Kasumi-1 (cell line): ENCODE measurements around the gene WHAMM.
"Not testable (repeated sequence)": the region's sequence is repeated elsewhere in the genome, so short reads cannot be mapped to it uniquely, and the experiment has no call there.

Source experiments
- DNase-seq, 2 experiments: peaks; one replicate each; lab custom pipeline; 2025; lab: John Stamatoyannopoulos, UW

WHAMM gene

GRCh38 chr15:82865981-82866380, 56.6 kb downstream of the WHAMM start:
- not testable (repeated sequence) for DNase-seq

GRCh38 chr15:82870727-82871320, 61.4 kb downstream of the WHAMM start:
- DNase-seq = peak; percentile 59 to 72

- peak; percentile 59 to 60 for DNase-seq
These were observed 61.9 kb downstream of the WHAMM start for GRCh38 chr15:82871358-82871757.

DNA sequence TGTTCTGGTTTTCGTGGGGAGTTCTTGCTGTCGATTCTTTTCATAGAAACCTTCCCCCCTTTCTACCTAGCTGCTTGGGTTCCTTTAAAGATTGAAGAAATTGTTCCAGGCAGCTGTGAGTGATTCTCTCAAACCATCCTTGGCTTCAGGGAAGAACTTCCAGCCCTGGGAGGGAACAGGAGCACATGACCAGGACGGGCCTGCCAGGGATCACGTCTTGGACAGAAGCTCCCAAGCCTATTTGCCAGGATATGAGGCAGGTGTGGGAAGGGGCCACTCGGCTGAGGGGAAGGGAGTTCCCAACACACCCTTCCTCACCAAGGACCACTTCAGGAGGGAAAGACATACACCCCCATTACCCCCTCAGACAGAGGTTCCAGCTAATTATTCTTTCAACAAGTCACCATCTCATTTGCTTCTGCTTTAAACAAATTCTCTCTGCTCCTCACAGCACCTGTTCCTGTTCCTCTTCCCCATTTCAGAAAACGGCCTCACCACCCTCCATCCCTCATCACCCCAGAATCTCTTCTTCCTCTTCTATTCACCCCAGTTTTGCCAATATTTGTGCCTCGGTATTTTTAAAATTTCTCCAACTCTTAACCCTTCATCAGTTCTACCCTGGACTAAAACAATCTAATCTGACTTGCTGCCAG, 62.5 kb downstream of the WHAMM start:
- peak; percentile 6 to 19 for DNase-seq

DNA sequence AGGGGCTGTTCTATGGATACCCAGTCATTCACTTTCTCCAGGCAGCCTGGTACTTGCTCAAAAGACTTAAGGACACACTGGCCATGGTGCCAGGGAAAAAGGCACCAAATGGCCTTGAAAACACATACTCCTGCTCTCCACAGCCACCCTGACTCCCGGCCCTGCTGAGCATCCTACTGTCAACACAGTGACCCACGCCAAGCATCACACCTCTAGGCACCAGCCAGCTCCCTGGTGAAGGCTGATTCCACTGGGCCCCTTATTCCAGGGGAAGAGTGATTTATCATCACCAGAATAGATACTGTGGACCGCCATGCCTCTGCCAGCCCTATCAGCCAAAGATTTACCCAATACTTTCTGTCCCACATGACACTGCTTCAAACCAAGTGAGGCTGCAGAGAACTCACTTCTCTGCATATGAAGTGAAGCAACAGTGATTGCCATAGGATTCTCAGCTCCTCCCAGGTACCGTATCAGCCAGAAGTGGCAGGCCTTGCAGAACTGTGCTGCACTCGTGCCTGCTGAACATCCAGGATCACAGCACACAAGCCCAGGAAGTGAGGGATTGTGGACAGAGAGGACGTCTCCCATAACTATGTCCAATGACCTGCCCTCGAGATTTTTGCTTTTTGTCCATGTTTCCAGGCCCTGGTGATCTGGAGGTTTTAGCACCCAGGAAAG, 63.7 kb downstream of the WHAMM start:
- DNase-seq = no peak

- DNase-seq = no peak
These were observed 64.8 kb downstream of the WHAMM start for GRCh38 chr15:82874267-82874666.

DNA sequence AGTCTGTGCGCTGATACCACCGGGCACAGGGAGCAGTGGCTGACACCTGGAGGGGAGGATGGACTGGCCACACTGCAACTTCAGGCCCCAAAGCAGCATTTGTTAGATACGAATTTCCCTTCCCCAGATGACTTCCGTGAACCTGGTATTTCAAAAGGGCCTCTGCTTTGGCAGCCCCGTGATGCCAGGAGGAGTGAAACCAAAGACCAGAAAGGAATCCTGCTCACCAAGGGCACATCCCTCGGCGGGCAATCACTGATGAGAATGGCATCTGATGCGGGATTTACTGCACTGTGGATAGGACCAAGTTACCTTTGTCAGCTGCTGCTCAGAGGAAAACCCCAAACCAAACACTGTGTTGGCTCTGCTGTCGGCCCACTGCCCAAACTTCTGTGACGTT, 65.5 kb downstream of the WHAMM start:
- DNase-seq = no peak

- DNase-seq = no peak
These were observed 66.1 kb downstream of the WHAMM start for GRCh38 chr15:82875411-82876003.

GRCh38 chr15:82877825-82878224, 68.4 kb downstream of the WHAMM start:
- no peak for DNase-seq

DNA sequence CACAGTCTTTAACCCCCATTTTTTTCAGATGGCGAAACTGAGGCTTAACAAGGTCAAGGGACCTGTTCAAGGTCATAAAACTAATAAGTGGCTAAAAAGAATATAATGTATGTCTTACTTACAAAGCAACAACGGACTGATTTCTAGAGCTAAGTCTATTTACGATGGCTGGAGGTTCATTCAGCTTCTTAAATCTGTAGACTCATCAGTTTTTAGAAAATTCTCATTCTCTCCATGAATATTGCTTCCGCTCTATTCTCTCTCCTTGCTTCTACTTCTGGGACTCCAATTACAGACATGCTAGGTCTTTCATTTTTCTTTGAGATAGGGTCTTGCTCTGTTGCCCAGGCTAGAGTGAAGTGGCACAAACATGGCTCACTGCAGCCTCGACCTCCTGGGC, 68.9 kb downstream of the WHAMM start:
- DNase-seq = no peak

DNA sequence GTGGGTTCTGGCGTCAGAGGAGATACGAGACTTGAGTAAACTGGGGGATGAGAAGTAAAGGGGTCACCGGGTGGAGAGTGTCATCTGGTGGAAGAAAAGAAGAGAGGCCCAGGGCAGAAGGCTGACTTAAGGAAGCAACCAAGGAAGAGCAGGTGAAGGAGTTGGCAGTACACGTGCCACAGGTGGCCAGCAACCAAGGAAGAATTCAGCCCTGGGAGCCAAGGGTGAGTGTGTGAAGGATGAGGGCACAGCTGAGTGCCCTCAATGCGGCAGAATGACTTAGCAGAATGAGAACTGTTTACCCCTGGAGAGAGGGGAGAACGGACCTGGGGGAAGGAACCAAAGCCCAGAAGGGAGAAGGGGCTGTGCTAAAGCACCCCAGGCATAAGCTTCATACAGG, 71.3 kb downstream of the WHAMM start:
- no peak for DNase-seq

DNA sequence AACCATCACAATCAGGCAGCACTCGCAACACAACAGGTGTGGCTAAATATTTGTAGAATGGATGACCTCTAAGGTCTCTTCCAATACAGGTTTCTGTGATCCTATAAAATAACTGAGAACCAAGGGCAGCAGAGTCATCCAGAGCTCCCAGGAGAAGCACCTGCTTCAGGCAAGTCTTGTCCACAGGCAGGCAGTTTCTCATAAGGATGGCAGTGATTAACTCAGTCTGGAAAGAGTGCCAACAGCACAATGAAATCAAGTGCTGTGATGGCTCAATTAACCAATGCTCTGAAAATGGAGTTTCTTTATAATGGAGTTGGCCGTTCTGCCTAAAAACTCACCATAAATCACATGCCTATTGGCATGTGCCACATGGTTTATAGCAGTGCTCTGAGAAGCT, 72.3 kb downstream of the WHAMM start:
- DNase-seq = no peak

- no peak for DNase-seq
These were observed 73.0 kb downstream of the WHAMM start for GRCh38 chr15:82882273-82882928.
